Activated T-cell treated with anti-CD3 and anti-CD28 coated beads, Interleukin-2, amount 50 U/mL, for 72 hours (primary cell): Measurements from ENCODE around the gene SCGB1C2. TPM values are rescaled to one million over a fixed set of nuclear protein-coding genes. Genes with fewer than 3 reads are reported as not detected.
A peak's percentile ranks its signal among the peaks of the same experiment; 100 is the strongest.
"Not testable (repeated sequence)": the region's sequence is repeated elsewhere in the genome, so short reads cannot be mapped to it uniquely, and the experiment has no call there.

Experiments used
- ATAC-seq, 2 donors: fragments of 150-1000 bp; cut with Tn5 transposase; replicated peaks in 1 of 2; 2 replicates each; pipeline ENCODE4 v1.10.0; 2021; ENCODE audit warnings: moderate library complexity in 2 of 2, mild to moderate bottlenecking in 1 of 2
- DNase-seq, 2 donors: peaks; one replicate each; pipeline ENCODE4 v3.0.0; 2021 to 2022; ENCODE audit warnings: mixed read lengths in 1 of 2
- H3K27ac Mint-ChIP-seq: one replicate; pipeline ENCODE4 v1.8.0; 2022; ENCODE audit warnings: mild to moderate bottlenecking, moderate library complexity, mixed read lengths
- H3K27me3 Mint-ChIP-seq: one replicate; pipeline ENCODE4 v1.8.0; 2022; ENCODE audit warnings: low read depth, mixed read lengths
- H3K36me3 Mint-ChIP-seq, 2 donors: one replicate each; pipeline ENCODE4 v1.8.0; 2022; ENCODE audit warnings: mixed read lengths in 2 of 2, mild to moderate bottlenecking in 1 of 2; ENCODE audit not compliant: insufficient read depth in 2 of 2
- H3K4me1 Mint-ChIP-seq: one replicate; pipeline ENCODE4 v1.8.0; 2022; ENCODE audit warnings: low read depth, mixed read lengths
- H3K4me3 Mint-ChIP-seq, 2 donors: one replicate each; pipeline ENCODE4 v1.8.0; 2022; ENCODE audit warnings: mild to moderate bottlenecking in 2 of 2, mixed read lengths in 2 of 2, moderate library complexity in 2 of 2
- H3K9me3 Mint-ChIP-seq, 2 donors: one replicate each; pipeline ENCODE4 v1.8.0; 2022; ENCODE audit warnings: mixed read lengths in 2 of 2
- total RNA-seq, 2 donors: library from RNA; stranded (reverse); gene quantifications; one replicate each; pipeline ENCODE4 v1.2.3, GENCODE V29; 2022

The SCGB1C2 gene
- total RNA-seq, 2 donors from 2014 or later = not detected

GRCh38 chr17:168614-169013 lies 31.2 kb downstream of the SCGB1C2 start:
- not testable (repeated sequence) for DNase-seq, H3K27me3 Mint-ChIP-seq, H3K9me3 Mint-ChIP-seq, H3K27ac Mint-ChIP-seq, H3K4me1 Mint-ChIP-seq, H3K4me3 Mint-ChIP-seq, H3K36me3 Mint-ChIP-seq
- peak; percentile 35 to 51 for ATAC-seq

GRCh38 chr17:170130-170670 lies 32.8 kb downstream of the SCGB1C2 start:
- no peaks in the 10 kb centered on the region for H3K27me3 Mint-ChIP-seq
- H3K9me3 Mint-ChIP-seq = no peaks in the 10 kb centered on the region
- DNase-seq = no peak
- no peaks in the 10 kb centered on the region for H3K36me3 Mint-ChIP-seq
- no peak overlapping the region for H3K27ac Mint-ChIP-seq
- H3K4me3 Mint-ChIP-seq = no peak overlapping the region
- no peak for ATAC-seq
- H3K4me1 Mint-ChIP-seq = peaks cover 5% of the 10 kb centered on the region

- Mint-ChIP-seq H3K4me3 (no peak overlapping the region), H3K27ac (no peak overlapping the region), H3K36me3 (no peaks in the 10 kb centered on the region), H3K4me1 (peaks cover 5% of the 10 kb centered on the region), H3K27me3 (no peaks in the 10 kb centered on the region), H3K9me3 (no peaks in the 10 kb centered on the region)
- no peak for DNase-seq
- no peak for ATAC-seq
Measured at GRCh38 chr17:171871-172270, 34.5 kb downstream of the SCGB1C2 start.

GRCh38 chr17:172401-172800 lies 35.0 kb downstream of the SCGB1C2 start:
- H3K27ac Mint-ChIP-seq = no peak overlapping the region
- no peak for DNase-seq
- H3K9me3 Mint-ChIP-seq = no peaks in the 10 kb centered on the region
- H3K36me3 Mint-ChIP-seq = no peaks in the 10 kb centered on the region
- no peak for ATAC-seq
- peaks cover 5% of the 10 kb centered on the region for H3K4me1 Mint-ChIP-seq
- H3K27me3 Mint-ChIP-seq = peaks cover under 1% of the 10 kb centered on the region
- H3K4me3 Mint-ChIP-seq = no peak overlapping the region

- no peak overlapping the region for H3K27ac Mint-ChIP-seq
- H3K4me1 Mint-ChIP-seq = peaks cover 5% of the 10 kb centered on the region
- DNase-seq (no peak), ATAC-seq (no peak)
- no peaks in the 10 kb centered on the region for H3K9me3 Mint-ChIP-seq
- no peaks in the 10 kb centered on the region for H3K36me3 Mint-ChIP-seq
- peaks cover 10% of the 10 kb centered on the region for H3K27me3 Mint-ChIP-seq
- H3K4me3 Mint-ChIP-seq = no peak overlapping the region
Measured at GRCh38 chr17:173166-173911, 36.0 kb downstream of the SCGB1C2 start.

- Mint-ChIP-seq H3K27me3 (peaks cover 20% of the 10 kb centered on the region), H3K36me3 (no peaks in the 10 kb centered on the region), H3K4me1 (peaks cover 3% of the 10 kb centered on the region), H3K9me3 (no peaks in the 10 kb centered on the region), H3K27ac (no peak overlapping the region), H3K4me3 (no peak overlapping the region)
- no peak for ATAC-seq
- DNase-seq = no peak
Measured at GRCh38 chr17:177155-177554, 39.8 kb downstream of the SCGB1C2 start.

- no peak overlapping the region for H3K4me3 Mint-ChIP-seq
- H3K9me3 Mint-ChIP-seq = no peaks in the 10 kb centered on the region
- no peaks in the 10 kb centered on the region for H3K36me3 Mint-ChIP-seq
- no peak for DNase-seq
- H3K27me3 Mint-ChIP-seq = peaks cover 26% of the 10 kb centered on the region
- ATAC-seq = no peak
- H3K4me1 Mint-ChIP-seq = peaks cover 6% of the 10 kb centered on the region
- H3K27ac Mint-ChIP-seq = no peak overlapping the region
Measured at GRCh38 chr17:177762-178161, 40.4 kb downstream of the SCGB1C2 start.

GRCh38 chr17:178292-179065 lies 41.1 kb downstream of the SCGB1C2 start:
- peaks cover 6% of the 10 kb centered on the region for H3K4me1 Mint-ChIP-seq
- H3K36me3 Mint-ChIP-seq = no peaks in the 10 kb centered on the region
- no peak overlapping the region for H3K4me3 Mint-ChIP-seq
- H3K9me3 Mint-ChIP-seq = no peaks in the 10 kb centered on the region
- DNase-seq (no peak), ATAC-seq (no peak)
- peaks cover 33% of the 10 kb centered on the region for H3K27me3 Mint-ChIP-seq
- no peak overlapping the region for H3K27ac Mint-ChIP-seq

- Mint-ChIP-seq H3K4me1 (peaks cover 6% of the 10 kb centered on the region), H3K27ac (no peak overlapping the region), H3K4me3 (no peak overlapping the region), H3K9me3 (no peaks in the 10 kb centered on the region), H3K27me3 (peaks cover 39% of the 10 kb centered on the region), H3K36me3 (no peaks in the 10 kb centered on the region)
- no peak for DNase-seq
- ATAC-seq = no peak
Measured at GRCh38 chr17:179066-179432, 41.7 kb downstream of the SCGB1C2 start.

- H3K4me1 Mint-ChIP-seq = peaks cover 6% of the 10 kb centered on the region
- H3K27me3 Mint-ChIP-seq = peaks cover 47% of the 10 kb centered on the region
- H3K36me3 Mint-ChIP-seq = no peaks in the 10 kb centered on the region
- H3K9me3 Mint-ChIP-seq = no peaks in the 10 kb centered on the region
- H3K4me3 Mint-ChIP-seq = no peak overlapping the region
- DNase-seq (no peak), ATAC-seq (no peak)
- no peak overlapping the region for H3K27ac Mint-ChIP-seq
Measured at GRCh38 chr17:179781-180380, 42.5 kb downstream of the SCGB1C2 start.

GRCh38 chr17:180381-181244 lies 43.2 kb downstream of the SCGB1C2 start:
- Mint-ChIP-seq H3K9me3 (no peaks in the 10 kb centered on the region), H3K36me3 (no peaks in the 10 kb centered on the region), H3K4me1 (peaks cover 7% of the 10 kb centered on the region), H3K27me3 (peaks cover 51% of the 10 kb centered on the region), H3K4me3 (peak overlapping the region in 1 of 2 donors; percentile 27), H3K27ac (no peak overlapping the region)
- ATAC-seq (peak in 1 of 2 donors; percentile 5), DNase-seq (no peak)

- Mint-ChIP-seq H3K4me3 (peak within 1 kb of the TSS; percentile 34 to 56), H3K27ac (no peak within 1 kb of the TSS), H3K27me3 (peaks cover 51% of the 10 kb centered on the region), H3K4me1 (peaks cover 13% of the 10 kb centered on the region), H3K9me3 (no peaks in the 10 kb centered on the region), H3K36me3 (no peaks in the 10 kb centered on the region)
- DNase-seq = peak; percentile 50 to 53
- peak; percentile 85 to 89 for ATAC-seq
Measured at GRCh38 chr17:181245-182049, 44.1 kb downstream of the SCGB1C2 start, which contains the start of gene DOC2B. Gene DOC2B (minus strand): TSS chr17:181650. CDS start chr17:181479, 171 bp downstream.
